CD4-positive, alpha-beta T cell treated with Interleukin-1 beta for 1 hour (primary cell): ENCODE measurements around the gene ZSCAN16.
"Not testable (repeated sequence)": the region's sequence is repeated elsewhere in the genome, so short reads cannot be mapped to it uniquely, and the experiment has no call there.

Experiments used
- DNase-seq, 2 donors: peaks; one replicate each; pipeline ENCODE4 v3.0.0-alpha.2; 2020 to 2022

Gene ZSCAN16

DNA sequence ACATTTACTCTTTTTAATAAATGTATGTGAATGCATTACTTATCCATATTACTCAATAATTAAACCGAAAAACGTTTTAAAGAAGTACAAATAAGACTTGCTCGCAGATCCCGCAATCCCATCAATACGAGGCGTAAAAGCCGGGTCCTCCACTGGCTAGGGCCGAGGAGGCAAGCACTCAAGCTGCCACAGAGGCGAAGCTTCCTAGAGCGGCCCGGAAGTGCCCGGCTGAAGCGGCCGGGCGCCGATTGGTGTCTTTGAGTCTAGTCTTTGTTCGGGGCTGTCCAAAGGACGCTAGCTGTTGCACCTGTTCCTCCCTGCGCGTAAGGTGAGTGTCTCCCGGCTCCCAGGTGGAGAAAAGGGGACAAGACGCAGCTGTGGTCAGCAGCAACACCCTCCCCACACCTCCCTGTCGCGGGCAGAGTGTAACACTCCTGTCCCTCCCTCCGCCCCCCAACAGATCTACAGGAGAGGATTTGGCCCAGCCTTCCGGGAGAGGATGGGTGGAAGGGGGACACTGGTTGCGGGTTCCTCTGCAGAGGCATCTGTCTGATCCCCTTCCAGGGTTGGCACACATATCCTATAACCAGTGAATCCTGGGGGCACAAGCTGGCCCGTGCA lies at the start of gene ZSCAN16:
TSS of gene ZSCAN16 (plus strand) at position 260 of the 621 bp plus-strand sequence. CDS start 835 bp downstream, outside the sequence.
- peak; percentile 83 for DNase-seq

DNA sequence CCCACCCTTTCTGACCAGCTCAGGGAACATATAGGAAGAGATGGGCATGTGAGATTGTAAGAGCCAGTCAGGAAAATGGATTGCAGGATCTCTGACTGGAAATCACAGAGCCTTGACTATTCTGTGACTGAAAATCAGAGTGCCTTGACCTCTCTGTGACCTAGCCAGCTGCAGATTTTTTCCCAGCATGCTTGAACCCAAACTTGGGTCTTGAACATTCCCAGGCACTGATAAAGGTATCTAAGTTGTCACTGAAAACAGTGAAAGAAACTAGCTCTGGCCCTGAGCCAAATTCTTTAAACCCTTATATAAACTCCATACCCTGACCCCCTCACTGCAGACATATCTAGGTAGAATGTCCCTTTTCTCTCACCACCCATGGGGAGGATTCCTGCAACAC lies 46.4 kb upstream of the ZSCAN16 start:
- no peak for DNase-seq

DNA sequence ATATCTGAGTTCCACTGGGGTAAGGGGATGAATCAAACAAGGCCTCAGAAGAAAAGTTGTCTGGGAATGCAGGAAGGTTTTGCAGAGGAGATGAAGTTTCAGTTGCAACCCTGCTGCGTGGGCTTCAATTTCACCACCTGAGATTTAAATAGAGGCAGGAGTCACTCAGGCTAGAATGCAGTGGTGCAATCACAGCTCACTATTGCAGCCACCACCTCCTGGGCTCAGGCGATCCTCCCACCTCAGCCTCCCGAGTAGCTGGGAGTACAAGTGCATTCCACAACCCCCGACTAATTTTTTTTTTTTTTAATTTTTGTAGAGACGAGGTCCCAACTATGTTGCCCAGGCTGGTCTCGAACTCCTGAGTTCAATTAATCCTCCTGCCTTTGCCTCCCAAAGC lies 45.6 kb upstream of the ZSCAN16 start:
- no peak for DNase-seq

DNA sequence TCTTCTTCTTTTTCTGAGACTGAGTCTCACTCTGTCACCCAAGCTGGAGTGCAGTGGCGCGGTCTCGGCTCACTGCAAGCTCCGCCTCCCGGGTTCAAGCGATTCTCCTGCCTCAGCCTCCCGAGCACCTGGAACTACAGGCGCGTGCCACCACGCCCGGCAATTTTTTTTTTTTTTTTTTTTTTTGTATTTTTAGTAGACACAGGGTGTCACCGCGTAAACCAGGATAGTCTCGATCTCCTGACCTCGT lies 44.1 kb upstream of the ZSCAN16 start, which contains the start of gene ZNF165:
TSS of gene ZNF165 (plus strand) at position 188 of the 250 bp plus-strand sequence. CDS start 4,913 bp downstream, outside the sequence.
- DNase-seq: not testable (repeated sequence)

DNA sequence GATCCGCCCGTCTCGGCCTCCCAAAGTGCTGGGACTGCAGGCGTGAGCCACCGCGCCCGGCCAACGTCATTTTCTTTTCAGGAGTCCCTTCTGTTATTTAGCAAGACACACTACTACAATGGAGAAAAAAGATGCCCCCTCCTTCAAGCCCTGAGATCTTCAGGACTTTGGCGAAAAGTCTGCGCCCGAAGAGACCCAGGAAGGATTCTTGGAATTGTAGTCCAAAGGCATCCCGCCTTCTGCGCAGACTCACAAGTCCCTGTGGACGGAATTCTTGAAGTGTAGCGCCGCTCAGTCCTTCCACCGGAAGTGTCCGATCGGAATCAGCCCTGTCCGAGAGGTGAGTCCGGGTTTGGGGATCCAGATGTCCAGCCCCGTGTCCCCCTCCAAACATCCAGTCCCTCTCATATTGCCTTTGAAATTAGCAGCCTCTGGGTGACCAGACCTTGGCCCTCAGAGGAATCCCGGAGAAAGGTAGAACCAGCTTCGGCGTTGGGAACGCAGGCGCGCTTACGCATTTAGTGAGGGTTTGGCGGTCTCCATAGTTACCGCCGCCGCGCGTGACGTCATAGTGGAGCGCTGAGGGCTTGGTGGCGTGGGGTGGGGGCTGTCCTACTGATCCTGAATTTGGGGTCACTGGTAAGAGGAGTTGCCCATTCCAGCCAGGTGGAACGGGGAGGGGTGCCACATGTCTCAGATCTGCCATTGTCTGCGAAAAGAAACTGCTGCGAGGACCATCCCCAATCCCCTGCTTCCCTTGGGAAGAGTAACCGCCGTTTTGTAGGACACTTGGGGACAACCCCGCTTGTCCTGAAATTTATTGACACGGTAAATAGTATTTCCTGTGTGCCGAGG lies 43.6 kb upstream of the ZSCAN16 start:
- peak; percentile 91 to 94 for DNase-seq

DNA sequence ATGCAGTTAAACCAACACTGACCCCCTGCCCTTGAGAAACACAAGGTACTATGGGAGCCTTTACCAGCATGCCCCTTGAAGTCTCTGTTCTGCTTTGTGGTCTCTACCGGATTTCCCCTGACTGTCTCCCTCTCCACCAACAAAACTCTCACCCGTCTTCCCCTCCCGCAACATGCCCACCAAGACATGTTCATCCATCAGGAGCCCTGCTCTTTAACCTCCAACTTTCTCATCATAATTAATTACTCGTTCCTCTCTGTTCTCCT lies 43.0 kb upstream of the ZSCAN16 start:
- peak; percentile 72 to 77 for DNase-seq

DNA sequence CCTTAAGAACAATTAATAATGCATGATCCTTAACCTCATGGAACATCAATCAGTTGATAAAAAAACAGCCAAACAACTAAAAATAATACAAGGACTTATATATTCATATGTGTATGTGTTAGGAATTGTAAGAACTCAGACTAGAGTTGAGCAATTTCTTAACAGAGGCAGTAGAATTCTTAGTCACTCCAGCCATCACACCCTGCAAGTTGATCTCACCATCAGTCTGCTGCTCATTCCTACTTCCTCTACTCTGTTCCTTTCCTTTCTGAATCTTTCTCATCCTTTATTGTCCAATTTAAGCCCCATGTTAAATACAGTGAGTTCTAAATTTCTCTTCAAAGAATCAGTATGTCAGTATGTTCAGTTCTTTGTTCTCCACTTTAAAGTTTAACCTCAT lies 41.5 kb upstream of the ZSCAN16 start:
- no peak for DNase-seq

DNA sequence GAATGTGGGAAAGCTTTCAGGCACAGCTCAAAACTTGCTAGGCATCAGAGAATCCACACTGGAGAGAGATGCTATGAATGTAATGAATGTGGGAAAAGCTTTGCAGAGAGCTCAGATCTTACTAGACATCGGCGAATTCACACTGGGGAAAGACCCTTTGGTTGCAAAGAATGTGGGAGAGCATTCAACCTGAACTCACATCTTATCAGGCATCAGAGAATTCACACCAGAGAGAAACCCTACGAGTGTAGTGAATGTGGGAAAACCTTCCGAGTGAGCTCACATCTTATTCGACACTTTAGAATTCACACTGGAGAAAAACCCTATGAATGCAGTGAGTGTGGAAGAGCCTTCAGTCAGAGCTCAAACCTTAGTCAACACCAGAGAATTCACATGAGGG lies 35.4 kb upstream of the ZSCAN16 start:
- DNase-seq: no peak

DNA sequence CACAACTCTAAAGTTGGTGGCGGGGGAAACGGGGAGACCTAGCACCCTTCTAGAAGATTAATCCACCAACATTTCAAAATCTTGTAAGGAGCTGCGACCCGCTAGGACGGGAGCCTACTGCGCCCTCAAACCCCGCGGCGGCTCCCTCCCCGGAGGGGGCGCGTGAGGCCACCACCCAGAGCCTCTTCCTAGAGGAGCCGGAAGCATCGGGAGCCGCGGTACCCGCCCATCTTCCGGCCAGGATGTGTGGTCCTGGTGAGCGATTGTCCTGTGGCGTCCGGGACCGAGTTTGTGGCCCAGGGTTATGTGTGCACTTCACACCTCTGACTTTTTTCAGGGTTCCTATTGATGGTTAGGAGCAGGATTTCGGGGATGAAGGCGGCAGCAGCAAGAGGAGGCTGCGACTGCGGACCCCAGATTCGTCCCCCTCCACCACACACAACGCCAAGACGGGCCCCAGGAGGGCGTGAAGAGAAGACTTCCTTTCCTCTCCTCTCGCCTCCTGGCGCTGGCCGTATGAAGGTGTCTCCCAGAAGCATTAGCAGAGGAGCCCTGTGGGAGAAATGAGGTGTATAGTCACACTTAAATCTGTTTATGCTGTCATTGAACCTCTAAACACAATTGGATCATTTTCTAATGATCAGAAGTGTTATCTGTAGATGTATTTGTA lies 33.4 kb upstream of the ZSCAN16 start:
- no peak for DNase-seq

DNA sequence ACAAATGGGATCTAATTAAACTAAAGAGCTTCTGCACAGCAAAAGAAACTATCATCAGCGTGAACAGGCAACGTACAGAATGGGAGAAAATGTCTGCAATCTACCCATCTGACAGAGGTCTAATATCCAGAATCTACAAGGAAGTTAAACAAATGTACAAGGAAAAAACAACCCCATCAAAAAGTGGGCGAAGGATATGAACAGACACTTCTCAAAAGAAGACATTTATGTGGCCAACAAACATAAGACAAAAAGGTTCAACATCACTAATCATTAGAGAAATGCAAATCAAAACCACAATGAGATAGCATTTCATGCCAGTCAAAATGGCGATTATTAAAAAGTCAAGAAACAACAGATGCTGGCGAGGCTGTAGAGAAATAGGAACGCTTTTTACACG lies 22.2 kb upstream of the ZSCAN16 start:
- not testable (repeated sequence) for DNase-seq

DNA sequence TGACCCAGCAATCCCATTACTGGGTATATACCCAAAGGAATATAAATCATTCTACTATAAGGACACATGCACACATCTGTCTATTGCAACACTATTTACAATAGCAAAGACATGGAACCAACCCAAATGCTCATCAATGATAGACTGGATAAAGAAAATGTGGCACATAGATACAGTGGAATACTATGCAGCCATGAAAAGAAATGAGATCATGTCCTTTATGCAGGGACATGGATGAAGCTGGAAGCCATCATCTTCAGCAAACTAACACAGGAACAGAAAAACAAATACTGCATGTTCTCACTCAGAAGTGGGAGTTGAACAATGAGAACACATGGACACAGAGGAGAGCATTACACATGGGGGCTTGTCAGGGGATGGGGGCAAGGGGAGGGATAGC lies 21.7 kb upstream of the ZSCAN16 start:
- DNase-seq: not testable (repeated sequence)

DNA sequence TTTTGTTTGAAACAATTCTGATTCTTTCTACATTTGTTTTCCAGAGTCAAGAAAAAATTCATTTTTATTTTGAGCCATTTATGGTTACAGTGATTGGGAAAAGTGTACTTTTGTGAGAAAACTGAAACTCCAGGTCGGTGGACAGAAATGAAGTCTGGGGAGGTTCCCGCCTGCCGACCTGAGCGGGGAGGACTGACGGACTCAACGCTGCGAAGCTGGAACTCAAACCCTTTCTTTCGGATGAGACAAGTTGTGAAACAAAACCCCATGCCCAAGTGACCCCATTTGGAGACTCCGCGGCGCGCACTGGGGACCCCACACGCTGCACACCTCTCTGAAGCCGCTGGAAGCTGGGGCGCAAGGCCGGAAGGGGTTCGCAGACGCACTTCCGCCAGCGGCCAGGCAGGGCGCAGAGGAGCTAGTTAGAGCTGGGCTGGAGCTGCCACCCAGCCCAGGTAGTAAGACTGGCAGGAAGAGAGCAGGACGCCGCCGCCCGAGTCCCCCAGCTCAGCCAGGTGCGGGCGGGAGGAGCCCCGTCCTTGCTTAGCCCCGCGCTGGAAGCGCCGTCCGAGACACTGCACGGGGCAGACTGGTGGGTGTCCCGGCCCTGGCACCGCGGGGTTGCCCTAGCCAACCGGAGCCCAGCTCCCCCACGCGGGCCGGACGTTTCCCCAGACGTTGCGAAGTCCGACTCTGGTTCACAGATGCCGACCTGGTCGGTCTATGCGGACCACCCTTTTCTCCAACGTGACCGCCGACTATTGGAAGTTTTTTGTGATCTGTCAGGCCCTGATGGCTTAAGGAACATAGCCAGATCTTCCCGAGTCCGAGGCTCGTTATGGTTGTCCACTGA lies 19.8 kb upstream of the ZSCAN16 start:
- peak; percentile 87 to 88 for DNase-seq

DNA sequence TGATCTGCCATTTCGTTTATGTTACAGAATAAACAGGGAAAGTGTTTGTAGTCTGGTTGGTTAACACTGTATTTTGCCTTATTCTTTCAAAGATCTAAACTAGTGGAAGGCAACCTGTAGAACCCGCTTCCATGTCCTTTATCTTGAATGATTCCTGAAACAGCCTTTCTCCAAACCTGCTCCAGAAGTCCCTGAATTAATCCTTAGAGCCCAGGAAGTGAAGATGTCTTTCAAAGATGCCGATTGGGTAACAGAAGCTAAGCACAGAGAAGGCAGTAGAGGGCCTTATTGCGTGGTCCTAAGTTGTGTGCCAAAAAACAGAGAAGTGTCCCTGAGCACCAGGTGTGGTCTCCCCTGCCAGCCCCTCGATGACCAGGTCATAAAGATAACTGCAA lies 19.2 kb upstream of the ZSCAN16 start:
- DNase-seq: no peak

DNA sequence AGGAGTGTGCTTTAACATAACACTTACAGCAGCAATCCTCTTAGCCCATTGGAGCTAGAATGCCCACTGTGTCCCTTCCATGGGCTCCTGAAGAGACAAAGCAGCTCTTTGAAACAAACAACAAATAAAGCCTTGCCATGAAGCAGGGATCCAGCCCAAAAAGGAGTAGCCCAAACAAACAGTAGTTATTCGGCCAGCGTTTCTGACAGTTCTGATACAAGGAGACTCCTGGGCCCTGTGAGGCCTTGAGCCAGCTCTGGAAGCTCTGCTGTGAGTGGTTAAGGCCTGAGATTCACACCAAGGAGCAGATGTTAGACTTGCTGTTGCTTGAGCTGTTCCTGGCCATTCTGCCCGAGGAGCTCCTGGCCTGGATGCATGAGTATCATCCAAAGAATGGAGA lies 16.9 kb upstream of the ZSCAN16 start:
- no peak for DNase-seq

DNA sequence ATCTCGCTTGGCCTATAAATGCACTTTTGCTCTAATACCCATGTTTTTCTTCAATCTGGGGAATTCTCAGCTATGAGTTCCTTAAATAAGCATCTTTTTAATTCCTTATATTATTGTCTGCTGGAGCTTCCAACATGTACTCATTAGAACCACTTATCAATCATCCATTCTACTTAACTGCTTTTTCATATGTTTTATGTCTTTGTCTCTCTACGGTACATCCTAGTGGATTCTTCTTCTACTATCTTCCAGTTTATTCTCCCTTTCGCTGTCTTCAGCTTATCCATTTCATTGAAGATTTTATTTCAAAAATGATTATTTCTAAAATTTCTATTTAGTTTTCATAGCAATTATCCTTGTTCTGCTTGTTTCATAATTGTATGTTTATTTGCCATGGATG lies 12.4 kb upstream of the ZSCAN16 start:
- DNase-seq: no peak

DNA sequence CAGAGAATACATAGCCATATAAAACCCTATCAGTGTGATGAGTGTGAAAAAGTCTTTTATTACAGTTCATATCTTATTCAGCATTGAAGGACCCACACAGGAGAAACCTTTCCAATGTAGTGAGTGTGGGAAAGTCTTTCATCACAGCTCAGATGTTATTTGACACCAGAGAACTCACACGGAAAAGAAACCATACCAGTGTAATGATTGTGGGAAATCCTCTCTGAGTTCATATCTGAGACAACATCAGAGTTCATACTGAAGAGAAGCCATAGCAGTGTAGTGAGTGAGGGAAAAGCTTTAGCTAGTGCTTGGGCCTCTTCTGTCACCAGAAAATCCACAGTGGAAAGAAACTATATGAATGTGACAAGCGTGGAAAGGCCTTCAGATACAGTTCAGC lies 8.6 kb upstream of the ZSCAN16 start:
- no peak for DNase-seq

DNA sequence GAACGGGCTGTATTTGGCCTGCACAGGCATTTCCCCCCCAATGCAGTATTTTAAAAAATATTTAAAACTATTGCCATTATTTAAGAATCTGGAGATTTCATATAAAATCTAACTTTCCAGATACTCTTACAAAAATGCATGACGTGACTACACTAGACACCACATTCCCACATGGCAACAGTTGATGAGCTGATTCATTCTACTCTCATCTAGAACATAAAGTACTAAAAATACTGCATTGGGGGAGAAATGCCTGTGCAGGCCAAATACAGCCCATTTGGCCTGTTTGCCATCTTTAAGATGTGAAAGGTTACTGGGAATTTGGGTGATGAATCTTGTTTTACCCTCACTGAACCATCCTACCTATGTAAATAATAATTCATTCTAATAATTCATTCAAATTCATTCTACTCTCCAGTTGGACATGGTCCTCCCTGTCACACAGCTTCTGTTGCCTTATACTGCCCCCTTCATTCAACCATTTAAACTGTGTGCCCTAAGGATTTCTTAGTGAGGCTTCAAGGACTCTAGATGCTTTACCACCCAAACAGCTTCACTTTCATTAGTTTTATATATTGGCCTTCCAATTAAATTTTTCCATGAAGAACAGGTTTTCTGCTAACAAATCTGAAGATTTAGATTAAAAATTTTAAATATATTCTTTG lies 6.9 kb upstream of the ZSCAN16 start:
- DNase-seq: no peak

DNA sequence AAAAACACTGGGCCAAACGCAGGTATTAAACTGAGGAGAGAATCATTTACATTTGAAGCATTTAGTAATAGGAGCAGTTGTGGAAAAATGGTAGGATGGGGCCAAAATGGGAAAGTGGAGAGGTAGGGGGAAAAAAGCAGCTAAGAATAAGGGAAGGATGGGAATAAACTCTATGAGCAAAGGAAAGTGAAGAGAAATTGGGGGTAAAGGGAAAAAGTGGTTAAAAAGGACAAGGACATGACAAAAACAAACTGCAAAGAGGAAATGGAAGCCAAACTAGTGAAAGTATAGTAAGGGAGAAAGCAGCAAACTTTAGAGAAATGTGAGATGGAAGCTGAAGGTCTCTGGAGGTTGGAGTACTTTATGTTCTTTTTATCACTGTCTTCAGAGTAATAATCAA lies 6.2 kb upstream of the ZSCAN16 start:
- no peak for DNase-seq

DNA sequence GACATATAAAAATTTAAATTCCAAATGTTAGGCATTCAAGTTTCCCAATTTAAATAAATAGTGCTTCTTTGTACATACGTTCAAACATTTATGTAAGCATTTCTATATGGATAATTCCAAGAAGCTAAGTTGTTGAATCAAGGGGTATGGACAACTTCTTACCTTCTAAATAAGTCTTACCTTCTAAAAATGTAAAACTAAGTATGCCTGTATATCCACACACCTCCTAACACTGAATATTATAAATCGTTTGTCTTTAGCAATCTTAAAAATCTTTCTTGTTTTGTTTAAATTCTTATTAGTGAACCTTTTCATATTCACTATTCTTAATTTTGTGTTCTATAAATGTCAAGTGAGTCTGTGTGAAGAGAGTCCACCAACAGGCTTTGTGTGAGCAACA lies 2.5 kb upstream of the ZSCAN16 start:
- DNase-seq: no peak

DNA sequence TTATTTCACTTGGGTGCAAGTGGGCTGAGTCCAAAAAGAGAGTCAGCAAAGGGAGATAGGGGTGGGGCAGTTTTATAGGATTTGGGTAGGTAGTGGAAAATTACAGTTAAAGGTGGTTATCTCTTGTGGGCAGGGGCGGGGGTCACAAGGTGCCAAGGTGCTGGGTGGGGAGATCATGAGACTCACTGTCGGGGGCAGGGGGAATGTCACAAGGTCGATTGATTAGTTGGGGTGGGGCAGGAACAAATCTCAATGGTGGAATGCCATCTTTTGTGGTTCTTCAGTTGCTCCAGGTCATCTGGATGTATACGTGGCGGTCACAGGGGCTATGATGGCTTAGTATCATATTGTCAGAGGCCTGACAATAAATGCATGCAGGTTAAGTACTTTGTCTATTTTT lies 2.1 kb upstream of the ZSCAN16 start:
- DNase-seq: not testable (repeated sequence)

DNA sequence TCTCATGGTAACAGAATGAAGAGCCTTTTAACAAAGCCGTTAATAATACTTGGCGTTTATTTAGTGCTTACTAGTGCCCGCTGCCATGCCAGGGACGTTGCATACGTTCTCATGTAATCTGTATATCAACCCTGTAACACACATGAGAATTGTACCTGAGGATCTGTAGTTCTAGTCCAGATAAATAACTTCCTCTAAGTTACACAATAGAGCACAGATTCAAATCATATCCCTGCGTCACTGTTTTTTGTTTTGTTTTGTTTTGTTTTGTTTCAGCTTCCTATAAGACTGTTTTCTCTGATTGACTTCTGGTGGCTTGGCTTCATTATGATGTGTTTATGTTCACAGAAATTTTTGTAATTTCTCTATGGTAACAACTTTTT lies 553 bp downstream of the ZSCAN16 start:
- DNase-seq: peak in 1 of 2 donors; percentile 42

DNA sequence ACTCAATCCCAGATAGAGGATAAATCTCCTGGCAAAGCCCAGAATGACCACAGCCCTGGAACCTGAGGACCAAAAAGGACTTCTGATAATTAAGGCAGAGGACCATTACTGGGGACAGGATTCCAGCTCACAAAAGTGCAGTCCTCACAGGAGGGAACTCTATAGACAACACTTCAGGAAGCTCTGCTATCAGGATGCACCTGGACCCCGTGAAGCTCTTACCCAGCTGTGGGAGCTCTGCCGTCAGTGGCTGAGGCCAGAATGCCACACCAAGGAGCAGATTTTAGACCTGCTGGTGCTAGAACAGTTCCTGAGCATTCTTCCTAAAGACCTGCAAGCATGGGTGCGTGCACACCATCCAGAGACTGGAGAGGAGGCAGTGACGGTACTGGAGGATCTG lies 992 bp downstream of the ZSCAN16 start:
- DNase-seq: peak in 1 of 2 donors; percentile 7

DNA sequence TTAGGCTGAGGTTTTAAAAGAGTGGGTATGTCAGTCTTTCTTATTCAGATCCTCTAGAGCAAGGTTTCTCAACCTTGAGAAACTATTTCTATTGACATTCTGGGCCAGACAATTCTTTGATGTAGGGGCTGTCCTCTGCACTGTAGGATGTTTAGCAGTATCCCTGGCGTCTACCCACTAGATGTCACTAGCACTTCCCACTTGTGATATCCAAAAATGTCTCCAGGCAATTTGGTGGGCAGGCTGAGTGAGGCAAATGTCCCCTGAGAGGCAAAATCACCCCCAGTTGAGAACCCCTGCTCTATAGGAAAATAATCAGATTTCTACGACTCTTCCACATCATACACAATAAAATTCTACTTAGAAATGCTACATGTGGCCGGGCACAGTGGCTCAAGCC lies 9.6 kb downstream of the ZSCAN16 start:
- DNase-seq: peak; percentile 15 to 42
